K562 (cell line): ENCODE results near the gene SMARCA4. TPM values are rescaled to one million over a fixed set of nuclear protein-coding genes. Genes with fewer than 3 reads are reported as not detected.

Experiments
- ATAC-seq: fragments of 200-7000 bp; cut with Tn5 transposase; 3 replicates; pipeline ENCODE4 v1.9.1; 2020; ENCODE audit warnings: moderate library complexity
- BruUV-seq: library from RNA; stranded (reverse); fragments of 400-500 nt; replicated peaks from 2 replicates; lab custom pipeline; 2021; lab: Mats Ljungman, UMichigan
- CTCF ChIA-PET: fragments of 300-600 bp; formaldehyde crosslinking; extraction: SDS; loops from one replicate; lab custom pipeline; 2021; ENCODE audit warnings: low intra/inter-chr PET ratio; lab: Yijun Ruan, JAX
- POLR2A ChIA-PET: fragments of 300-600, 350-650 bp; sonication (Branson Sonifier 250); formaldehyde crosslinking; extraction: SDS; loops from one replicate; lab custom pipeline; 2021; ENCODE audit warnings: antibody characterized with exemption, inconsistent platforms; lab: Yijun Ruan, JAX
- DNase-seq, 4 experiments: peaks; one replicate each; pipeline versions ENCODE4 v3.0.0 to v3.0.0-alpha.2; 2011 to 2018; ENCODE audit warnings: low spot score in 3 of 4, mixed read lengths in 3 of 4; ENCODE audit errors: extremely low read depth in 1 of 4
- FAIRE-seq: peaks from 2 replicates; lab custom pipeline; 2011; peaks lifted over from hg19 to GRCh38; lab: Jason Lieb, UNC
- H2AFZ ChIP-seq: 2 replicates; pipeline ENCODE4 v1.6.0; 2011; ENCODE audit warnings: low read depth, low read length, control low read depth, inconsistent platforms
- H3K27ac ChIP-seq: fragments of 200-600 bp; 3 replicates; pipeline ENCODE4 v1.8.0; 2011; ENCODE audit warnings: low read depth, mild to moderate bottlenecking, control low read depth, inconsistent platforms, low read length, moderate library complexity, mixed read lengths; ENCODE audit errors: extremely low read depth
- H3K27me3 ChIP-seq, 2 experiments: fragments of 300-600 bp in 1 of 2; 2 replicates in 1 of 2; 3 replicates in 1 of 2; pipeline versions ENCODE4 v1.6.0 to v1.8.0; 2011; ENCODE audit warnings: inconsistent platforms in 2 of 2, low read length in 2 of 2, mild to moderate bottlenecking in 1 of 2, mixed read lengths in 1 of 2, moderate library complexity in 1 of 2; ENCODE audit not compliant: control insufficient read depth in 2 of 2, insufficient read depth in 2 of 2
- H3K36me3 ChIP-seq: fragments of 300-600 bp; 3 replicates; pipeline ENCODE4 v1.8.0; 2011; ENCODE audit warnings: mild to moderate bottlenecking, low read length, inconsistent platforms; ENCODE audit not compliant: control insufficient read depth, insufficient read depth
- H3K4me1 ChIP-seq, 2 experiments: fragments of 200-600 bp in 1 of 2; replicated peaks in 1 of 2; 2 replicates in 1 of 2; 3 replicates in 1 of 2; pipeline versions ENCODE4 v1.5.1 to v1.8.0; 2011; ENCODE audit warnings: inconsistent platforms in 2 of 2, low read length in 2 of 2, mild to moderate bottlenecking in 1 of 2, mixed read lengths in 1 of 2, moderate library complexity in 1 of 2; ENCODE audit not compliant: control insufficient read depth in 2 of 2, insufficient read depth in 2 of 2
- H3K4me2 ChIP-seq: 2 replicates; pipeline ENCODE4 v1.6.1; 2011; ENCODE audit warnings: low read length, control low read depth, inconsistent platforms, mixed read lengths; ENCODE audit not compliant: insufficient read depth
- H3K4me3 ChIP-seq: fragments of 200-600 bp; sonication (generic), shearing (Covaris generic); 2 replicates; pipeline ENCODE4 v1.5.1; 2016; ENCODE audit warnings: control low read depth, inconsistent platforms
- H3K79me2 ChIP-seq: fragments of 200-600 bp; 3 replicates; pipeline ENCODE4 v1.8.0; 2011; ENCODE audit warnings: low read length, inconsistent platforms; ENCODE audit not compliant: control insufficient read depth, insufficient read depth
- H3K9ac ChIP-seq, 2 experiments: 2 replicates each; pipeline versions ENCODE4 v1.6.0 to v1.6.1; 2011; ENCODE audit warnings: low read depth in 2 of 2, low read length in 2 of 2, control low read depth in 1 of 2, inconsistent platforms in 1 of 2, mild to moderate bottlenecking in 1 of 2, mixed read lengths in 1 of 2; ENCODE audit not compliant: insufficient read depth in 1 of 2
- H3K9me1 ChIP-seq: one replicate; pipeline ENCODE4 v1.6.0; 2011; ENCODE audit warnings: inconsistent platforms, mild to moderate bottlenecking, low read length, moderate library complexity; ENCODE audit not compliant: control insufficient read depth, insufficient read depth
- H3K9me3 ChIP-seq: replicated peaks from 2 replicates; pipeline ENCODE4 v1.5.1; 2011; ENCODE audit warnings: low read depth, low read length, inconsistent platforms; ENCODE audit not compliant: control insufficient read depth, insufficient read depth
- H4K20me1 ChIP-seq: replicated peaks from 2 replicates; pipeline ENCODE4 v1.6.1; 2011; ENCODE audit warnings: low read length, inconsistent platforms, mixed read lengths; ENCODE audit not compliant: control insufficient read depth, insufficient read depth
- DACH1 ChIP-seq: fragments of 450-650 bp; IDR thresholded peaks from 2 replicates; pipeline ENCODE4 v1.6.1; 2018; ENCODE audit not compliant: partially characterized antibody
- JUND ChIP-seq, 2 experiments: IDR thresholded peaks; 2 replicates in 1 of 2; 3 replicates in 1 of 2; pipeline ENCODE4 v1.6.1; 2011; ENCODE audit warnings: borderline replicate concordance in 2 of 2, low read depth in 2 of 2, low read length in 2 of 2, improper control_type of control experiment in 1 of 2, missing biosample characterization in 1 of 2, missing genetic modification characterization in 1 of 2, missing genetic modification reagents in 1 of 2
- POLR2AphosphoS5 ChIP-seq: IDR thresholded peaks from 2 replicates; pipeline ENCODE4 v1.6.1; 2011; ENCODE audit warnings: mild to moderate bottlenecking, low read depth, low read length, moderate library complexity; ENCODE audit not compliant: control insufficient read depth, insufficient read depth
- ZNF121 ChIP-seq: sonication (generic); formaldehyde crosslinking; conservative IDR thresholded peaks from 2 replicates; pipeline ENCODE4 v1.8.0; 2022; ENCODE audit warnings: missing genetic modification reagents
- ZNF512 ChIP-seq: IDR thresholded peaks from 2 replicates; pipeline ENCODE4 v1.6.1; 2016; ENCODE audit warnings: missing genetic modification characterization, missing compliant biosample characterization
- WGBS: fragments of 100-300 bp; shearing (Covaris generic); methylation state at CpG from one replicate; pipeline ENCODE4 v1.1.6; 2016; ENCODE audit warnings: low coverage, mixed read lengths; ENCODE audit not compliant: insufficient coverage; ENCODE audit errors: missing lambda C conversion rate; 5-methylcytosine and 5-hydroxymethylcytosine counted together
- in situ Hi-C: fragments of 300-500 bp; cut with MboI; formaldehyde crosslinking; loops from 4 replicates; pipeline ENCODE4 v1.15.0; 2018; ENCODE audit warnings: inconsistent platforms, mixed read lengths
- intact Hi-C: fragments of 100-400 bp; cut with micrococcal nuclease; formaldehyde crosslinking; loops from 2 replicates; pipeline ENCODE4 v1.14.2; 2022
- polyA plus RNA-seq, 8 experiments: library from polyadenylated mRNA; depleted of rRNA in 4 of 8; stranded (reverse) in 5 of 8; unstranded in 3 of 8; fragments of >200 nt; fragmentation: Nextera tagmentation in 2 of 8; fragmentation: Illumina TruSeq in 1 of 8; extraction: Ambion mirVana in 2 of 8; extraction: Trizol in 1 of 8; gene quantifications; 2 replicates each; pipeline versions ENCODE4 v1.2.1 to v1.2.3, GENCODE V29; 2011 to 2014; ENCODE audit warnings: inconsistent platforms in 1 of 8, missing spikeins in 1 of 8
- total RNA-seq, 7 experiments: library from RNA; depleted of rRNA in 6 of 7; stranded (reverse); fragments of >200 nt in 6 of 7; fragmentation: Illumina TruSeq in 2 of 7; extraction: Trizol in 2 of 7; gene quantifications; 2 replicates each; pipeline versions ENCODE4 v1.2.1 to v1.2.3, GENCODE V29; 2011 to 2021; ENCODE audit warnings: low replicate concordance in 1 of 7

Gene SMARCA4
- total and polyA plus RNA-seq, 9 of the 15 experiments (the other 6 are each of a cell fraction or from before 2014, with no cell fraction given): 19.3 to 207 (median 52.1) TPM

DNA sequence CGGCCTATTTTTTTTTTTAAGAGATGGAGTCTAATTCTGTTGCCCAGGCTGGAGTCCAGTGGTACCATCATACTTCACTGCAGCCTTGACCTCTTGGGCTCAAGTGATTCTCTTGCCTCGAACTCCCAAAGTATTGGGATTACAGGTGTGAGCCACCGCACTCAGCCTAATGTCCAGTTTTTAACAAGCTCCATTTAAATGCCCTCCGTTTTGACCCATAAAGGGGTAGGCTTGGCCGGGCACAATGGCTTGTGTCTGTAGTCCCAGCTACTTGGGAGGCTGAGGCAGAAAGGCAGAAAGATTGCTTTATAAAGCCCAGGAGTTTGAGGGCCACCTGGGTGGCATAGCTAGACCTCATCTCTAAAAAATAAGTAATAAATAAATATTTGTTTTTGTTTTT lies 140.2 kb downstream of the SMARCA4 start:
- DNase-seq (no peak), ATAC-seq (no peak), FAIRE-seq (no peak)
- H3K9ac ChIP-seq: no peak overlapping the region
- intact Hi-C loops: no loop called here
- H3K4me2 ChIP-seq: no peak overlapping the region
- 94% methylated on average over 5 of the region's 5 CpGs for WGBS
- no peak overlapping the region for H3K4me3 ChIP-seq
- TF ChIP-seq POLR2AphosphoS5 (peak; percentile 53; the same call in 1 of the 2 replicates), DACH1 (no peak), ZNF512 (tag) (no peak), ZNF121 (CRISPR knock-in tag) (no peak), JUND (IDR thresholded peaks at IDR 0.05; ENCODE audit: borderline replicate concordance, low read depth, low read length) (no peak), JUND (tag; IDR thresholded peaks at IDR 0.05; ENCODE audit: borderline replicate concordance, low read depth, low read length) (no peak)
- no TSS peak for BruUV-seq
- H3K36me3 ChIP-seq: peaks cover 97% of the 10 kb centered on the region
- ChIA-PET CTCF (no interaction called here), POLR2A (interaction anchor here (0.6 to 1.7 kb wide), 8 partner anchors 9 to 276 kb away, joined by 3 to 6 read pairs (median 5); partner anchors contain the start of gene LDLR)
- no peak overlapping the region for H3K27ac ChIP-seq
- H3K9me1 ChIP-seq: peaks cover 15% of the 10 kb centered on the region
- no peak overlapping the region for H2AFZ ChIP-seq
- in situ Hi-C loops: no loop called here
- no peaks in the 10 kb centered on the region for H3K9me3 ChIP-seq
- peaks cover 90% of the 10 kb centered on the region for H3K79me2 ChIP-seq
- H3K27me3 ChIP-seq: no peaks in the 10 kb centered on the region
- H3K4me1 ChIP-seq: peaks cover 10 to 13% of the 10 kb centered on the region in 2 experiments
- H4K20me1 ChIP-seq: peaks cover 54% of the 10 kb centered on the region
